ENCODE measurements around the gene PLEKHO1. TPM values are rescaled to one million over a fixed set of nuclear protein-coding genes. Genes with fewer than 3 reads are reported as not detected.
"Not testable (repeated sequence)": the region's sequence is repeated elsewhere in the genome, so short reads cannot be mapped to it uniquely, and the experiment has no call there.

PLEKHO1 gene
- total RNA-seq: 58.7 and 60.5 TPM in 2 replicates

GRCh38 chr1:150149271-150150132, at the start of gene PLEKHO1:
TSS of gene PLEKHO1 (plus strand) at chr1:150149916. CDS start at chr1:150150258, 342 bp downstream.
- intact Hi-C loops (cut with micrococcal nuclease): loop anchor here (1.0 to 5.0 kb wide), 3 partner anchors 39 to 222 kb away; partner anchors contain the start of genes OTUD7B and SF3B4

- intact Hi-C loops (cut with micrococcal nuclease): no loop called here
Measured at GRCh38 chr1:150102986-150103385, 46.7 kb upstream of the PLEKHO1 start.

GRCh38 chr1:150106341-150106740, 43.4 kb upstream of the PLEKHO1 start:
- intact Hi-C loops (cut with micrococcal nuclease): no loop called here

GRCh38 chr1:150109586-150109985, 40.1 kb upstream of the PLEKHO1 start:
- intact Hi-C loops (cut with micrococcal nuclease): no loop called here

- intact Hi-C loops (cut with micrococcal nuclease): loop anchor here (1.0 to 2.0 kb wide), 2 partner anchors 17 to 39 kb away; partner anchors contain the start of gene PLEKHO1
Measured at GRCh38 chr1:150110116-150110515, 39.6 kb upstream of the PLEKHO1 start.

- intact Hi-C loops (cut with micrococcal nuclease): loop anchor here (2.0 kb wide), 1 partner anchor 19 kb away; no protein-coding TSS in a partner anchor
Measured at GRCh38 chr1:150111670-150112069, 38.0 kb upstream of the PLEKHO1 start.

GRCh38 chr1:150115121-150115520, 34.6 kb upstream of the PLEKHO1 start:
- intact Hi-C loops (cut with micrococcal nuclease): no loop called here

- intact Hi-C loops (cut with micrococcal nuclease): no loop called here
Measured at GRCh38 chr1:150118716-150119115, 31.0 kb upstream of the PLEKHO1 start.

- intact Hi-C loops (cut with micrococcal nuclease): no loop called here
Measured at GRCh38 chr1:150121236-150121862, 28.4 kb upstream of the PLEKHO1 start.

- intact Hi-C loops (cut with micrococcal nuclease): no loop called here
Measured at GRCh38 chr1:150126811-150127210, 22.9 kb upstream of the PLEKHO1 start.

- intact Hi-C loops (cut with micrococcal nuclease): no loop called here
Measured at GRCh38 chr1:150127464-150127863, 22.3 kb upstream of the PLEKHO1 start.

GRCh38 chr1:150127868-150128267, 21.8 kb upstream of the PLEKHO1 start:
- intact Hi-C loops (cut with micrococcal nuclease): no loop called here

- intact Hi-C loops (cut with micrococcal nuclease): no loop called here
Measured at GRCh38 chr1:150132372-150132771, 17.3 kb upstream of the PLEKHO1 start.

GRCh38 chr1:150134537-150134936, 15.2 kb upstream of the PLEKHO1 start:
- intact Hi-C loops (cut with micrococcal nuclease): no loop called here

GRCh38 chr1:150135400-150135799, 14.3 kb upstream of the PLEKHO1 start:
- intact Hi-C loops (cut with micrococcal nuclease): not testable (repeated sequence)

- intact Hi-C loops (cut with micrococcal nuclease): no loop called here
Measured at GRCh38 chr1:150138044-150138443, 11.7 kb upstream of the PLEKHO1 start.

- intact Hi-C loops (cut with micrococcal nuclease): no loop called here
Measured at GRCh38 chr1:150141452-150141851, 8.3 kb upstream of the PLEKHO1 start.

- intact Hi-C loops (cut with micrococcal nuclease): no loop called here
Measured at GRCh38 chr1:150142083-150142482, 7.6 kb upstream of the PLEKHO1 start.

GRCh38 chr1:150144606-150145005, 5.1 kb upstream of the PLEKHO1 start:
- intact Hi-C loops (cut with micrococcal nuclease): no loop called here

- intact Hi-C loops (cut with micrococcal nuclease): not testable (repeated sequence)
Measured at GRCh38 chr1:150146016-150146415, 3.7 kb upstream of the PLEKHO1 start.

GRCh38 chr1:150146849-150147542, 2.7 kb upstream of the PLEKHO1 start:
- intact Hi-C loops (cut with micrococcal nuclease): no loop called here

- intact Hi-C loops (cut with micrococcal nuclease): loop anchor here (1.0 kb wide), 2 partner anchors 39 to 139 kb away; partner anchors contain the start of gene OTUD7B
Measured at GRCh38 chr1:150148837-150149270, 862 bp upstream of the PLEKHO1 start.

Measured in T-helper 1 cell treated with Interleukin-12 subunit alpha and Interleukin-12 subunit beta and Interleukin-4 antibody, amounts not matched to agents 30 ng/mL and 1 ng/mL, for 36 hours (primary cell).